ENCODE data around the gene GLP1R. TPM values are rescaled to one million over a fixed set of nuclear protein-coding genes. Genes with fewer than 3 reads are reported as not detected.
A peak's percentile ranks its signal among the peaks of the same experiment; 100 is the strongest.

The GLP1R gene
- not detected for polyA plus RNA-seq (2012; ENCODE audit: insufficient read depth, insufficient read length, low read depth)

- peaks cover 45% of the 10 kb centered on the region for H3K27me3 ChIP-seq
These were observed at the start of gene GLP1R for GRCh38 chr6:39048481-39049399. Gene GLP1R (plus strand): TSS chr6:39048781. CDS start chr6:39048841, 60 bp downstream.

GRCh38 chr6:39003072-39003471 lies 45.5 kb upstream of the GLP1R start:
- Histone ChIP-seq H3K4me3 (ENCODE audit: low read depth, low read length) (no peak overlapping the region), H3K27me3 (peaks cover 23% of the 10 kb centered on the region), H3K4me1 (no peaks in the 10 kb centered on the region), H3K9me3 (no peaks in the 10 kb centered on the region), H3K36me3 (no peaks in the 10 kb centered on the region)
- peak; percentile 18 for DNase-seq
- peak; percentile 51 for TF ChIP-seq CTCF (IDR thresholded peaks at IDR 0.05; ENCODE audit: low read depth, low read length)

More at GRCh38 chr6:39048481-39049399, at the start of gene GLP1R:
- Histone ChIP-seq H3K4me3 (ENCODE audit: low read depth, low read length) (no peak within 1 kb of the TSS), H3K9me3 (no peaks in the 10 kb centered on the region), H3K4me1 (no peaks in the 10 kb centered on the region), H3K36me3 (no peaks in the 10 kb centered on the region)
- TF ChIP-seq CTCF (IDR thresholded peaks at IDR 0.05; ENCODE audit: low read depth, low read length): no peak
- DNase-seq: no peak

- Histone ChIP-seq H3K36me3 (no peaks in the 10 kb centered on the region), H3K4me1 (no peaks in the 10 kb centered on the region), H3K9me3 (no peaks in the 10 kb centered on the region), H3K4me3 (ENCODE audit: low read depth, low read length) (no peak overlapping the region), H3K27me3 (peaks cover 22% of the 10 kb centered on the region)
- DNase-seq: no peak
- TF ChIP-seq CTCF (IDR thresholded peaks at IDR 0.05; ENCODE audit: low read depth, low read length): no peak
These were observed 45.1 kb upstream of the GLP1R start for GRCh38 chr6:39003492-39003891.

- no peaks in the 10 kb centered on the region for H3K36me3 ChIP-seq
- no peak for DNase-seq
- H3K27me3 ChIP-seq: peaks cover 17% of the 10 kb centered on the region
- H3K4me3 ChIP-seq (ENCODE audit: low read depth, low read length): no peak overlapping the region
- no peak for TF ChIP-seq CTCF (IDR thresholded peaks at IDR 0.05; ENCODE audit: low read depth, low read length)
- no peaks in the 10 kb centered on the region for H3K4me1 ChIP-seq
- no peaks in the 10 kb centered on the region for H3K9me3 ChIP-seq
These were observed 43.8 kb upstream of the GLP1R start for GRCh38 chr6:39004801-39005200.

- H3K27me3 ChIP-seq: peaks cover 17% of the 10 kb centered on the region
- H3K36me3 ChIP-seq: no peaks in the 10 kb centered on the region
- no peak overlapping the region for H3K4me3 ChIP-seq (ENCODE audit: low read depth, low read length)
- TF ChIP-seq CTCF (IDR thresholded peaks at IDR 0.05; ENCODE audit: low read depth, low read length): no peak
- no peaks in the 10 kb centered on the region for H3K4me1 ChIP-seq
- H3K9me3 ChIP-seq: no peaks in the 10 kb centered on the region
- no peak for DNase-seq
These were observed 42.8 kb upstream of the GLP1R start for GRCh38 chr6:39005774-39006173.

GRCh38 chr6:39007575-39007974 lies 41.0 kb upstream of the GLP1R start:
- H3K36me3 ChIP-seq: no peaks in the 10 kb centered on the region
- peaks cover 29% of the 10 kb centered on the region for H3K27me3 ChIP-seq
- H3K4me1 ChIP-seq: no peaks in the 10 kb centered on the region
- DNase-seq: no peak
- no peaks in the 10 kb centered on the region for H3K9me3 ChIP-seq
- no peak for TF ChIP-seq CTCF (IDR thresholded peaks at IDR 0.05; ENCODE audit: low read depth, low read length)
- no peak overlapping the region for H3K4me3 ChIP-seq (ENCODE audit: low read depth, low read length)

Measured in BE2C (cell line).